HUDEP-2 (cell line): ENCODE results near the gene SHKBP1.
A peak's percentile ranks its signal among the peaks of the same experiment; 100 is the strongest.
"Not testable (repeated sequence)": the region's sequence is repeated elsewhere in the genome, so short reads cannot be mapped to it uniquely, and the experiment has no call there.

Experiments used
- DNase-seq, 76 experiments: peaks; one replicate each; lab custom pipeline; 2025; ENCODE audit not compliant: unreplicated experiment in 76 of 76; lab: John Stamatoyannopoulos, UW

The SHKBP1 gene

GRCh38 chr19:40611900-40612698 lies 35.4 kb downstream of the SHKBP1 start:
- DNase-seq: no peak

DNA sequence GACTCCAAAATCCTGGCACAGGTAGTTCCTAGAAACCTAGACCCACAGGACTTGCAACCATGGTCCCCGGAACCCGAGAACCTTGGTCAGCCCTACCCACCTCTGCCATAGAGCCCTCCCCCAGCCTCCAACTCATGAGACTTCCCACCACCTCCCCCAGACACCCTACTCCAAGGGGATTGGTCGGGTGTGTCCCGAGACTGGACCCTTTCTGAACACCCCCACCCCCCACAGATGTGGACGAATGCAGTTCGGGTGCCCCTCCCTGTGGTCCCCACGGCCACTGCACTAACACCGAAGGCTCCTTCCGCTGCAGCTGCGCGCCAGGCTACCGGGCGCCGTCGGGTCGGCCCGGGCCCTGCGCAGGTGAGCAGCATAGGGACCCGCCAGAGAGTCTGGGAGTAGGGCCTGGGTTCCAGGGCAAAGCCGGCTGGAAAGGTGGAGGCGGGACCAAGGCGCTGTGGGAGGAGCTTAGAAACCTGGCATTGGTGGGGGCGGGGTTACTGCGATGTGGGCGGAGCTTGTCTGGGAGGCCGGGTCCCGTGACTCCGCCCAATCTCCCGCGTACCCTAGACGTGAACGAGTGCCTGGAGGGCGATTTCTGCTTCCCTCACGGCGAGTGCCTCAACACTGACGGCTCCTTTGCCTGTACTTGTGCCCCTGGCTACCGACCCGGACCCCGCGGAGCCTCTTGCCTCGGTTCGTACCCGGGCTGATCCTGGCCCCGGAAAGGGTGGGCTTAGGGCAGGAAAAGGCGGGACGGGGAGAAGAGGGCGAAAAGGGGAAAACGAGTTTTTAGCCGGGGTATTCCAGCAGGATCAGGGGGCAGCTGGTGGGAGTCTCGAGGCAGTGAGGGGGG lies 36.4 kb downstream of the SHKBP1 start:
- DNase-seq: peak in 60 of 76 experiments; percentile 15 to 89 (median 62)

DNA sequence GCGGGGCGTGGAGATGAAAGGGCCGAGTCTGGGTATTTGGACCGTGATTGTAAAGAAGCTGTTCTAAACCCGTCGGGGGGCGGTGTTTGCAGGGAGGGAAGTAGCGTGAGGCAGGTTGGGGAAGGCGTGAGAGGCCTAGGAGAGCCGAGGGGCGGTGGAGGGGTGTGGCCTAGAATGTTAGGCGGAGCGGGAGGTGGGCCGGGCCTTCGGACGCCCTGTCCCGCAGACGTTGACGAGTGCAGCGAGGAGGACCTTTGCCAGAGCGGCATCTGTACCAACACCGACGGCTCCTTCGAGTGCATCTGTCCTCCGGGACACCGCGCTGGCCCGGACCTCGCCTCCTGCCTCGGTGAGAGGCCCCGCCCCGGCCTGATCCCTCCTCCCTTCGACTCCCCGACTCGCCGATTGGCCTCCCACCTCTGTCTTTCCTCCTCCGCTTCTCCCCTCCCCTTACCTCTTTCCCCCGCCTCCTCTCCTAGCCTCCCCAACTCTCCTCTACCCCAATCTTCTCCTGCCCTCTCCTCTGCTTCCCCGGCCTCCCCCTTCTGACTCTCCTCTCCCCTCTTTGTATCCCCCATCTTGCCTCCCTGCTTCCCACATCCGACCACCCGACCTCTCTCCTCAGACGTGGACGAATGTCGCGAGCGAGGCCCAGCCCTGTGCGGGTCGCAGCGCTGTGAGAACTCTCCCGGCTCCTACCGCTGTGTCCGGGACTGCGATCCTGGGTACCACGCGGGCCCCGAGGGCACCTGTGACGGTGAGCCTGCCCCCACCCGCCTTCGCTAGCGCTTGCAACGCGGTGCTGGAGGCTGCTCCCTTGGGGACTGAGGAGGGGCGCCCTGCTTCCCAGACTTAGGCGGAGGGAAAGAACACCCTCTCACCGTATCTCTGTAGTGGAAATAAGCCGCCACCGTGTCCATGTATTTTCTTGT lies 37.3 kb downstream of the SHKBP1 start:
- DNase-seq: peak in 73 of 76 experiments; percentile 42 to 97 (median 86)

DNA sequence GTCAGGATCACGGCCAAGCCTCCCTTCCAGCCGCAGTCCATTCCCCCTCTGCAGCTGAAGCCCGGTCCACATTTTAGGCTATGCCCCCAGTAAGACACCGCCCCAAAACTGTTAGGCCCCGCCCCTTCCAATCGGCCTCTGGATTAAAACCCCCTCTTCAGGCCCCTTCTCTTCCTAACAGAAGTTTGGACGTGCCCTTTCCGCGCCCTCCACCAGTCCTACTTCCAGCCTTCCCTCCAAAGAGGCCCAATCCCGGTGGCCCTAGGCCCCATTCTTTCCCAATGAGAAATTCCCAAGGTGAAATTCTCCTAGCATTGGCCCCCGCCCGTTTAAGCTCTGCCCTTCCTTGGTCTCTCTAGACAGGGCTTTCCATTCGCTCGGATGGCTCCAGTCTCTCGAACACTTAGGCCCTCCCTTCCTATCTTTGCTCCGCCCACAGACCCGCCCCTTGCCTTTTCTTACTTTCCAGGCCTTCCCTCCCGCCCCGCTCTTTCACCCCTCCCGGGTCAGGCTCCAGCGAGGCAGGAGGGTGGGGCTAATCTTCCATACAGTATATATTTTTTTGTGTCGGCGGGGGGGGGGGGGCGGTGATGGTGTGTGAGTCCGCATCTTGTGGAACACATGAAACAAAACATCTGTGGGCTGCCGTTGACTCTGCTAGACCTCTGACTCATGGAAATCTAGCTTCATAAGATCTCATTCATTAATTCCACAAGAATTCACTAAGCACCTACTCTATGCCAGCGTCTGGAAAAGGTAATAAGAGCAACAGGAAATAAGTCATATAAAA lies 38.1 kb downstream of the SHKBP1 start:
- DNase-seq: peak in 74 of 76 experiments; percentile 36 to 98 (median 89)

GRCh38 chr19:40616178-40616577 lies 39.5 kb downstream of the SHKBP1 start:
- DNase-seq: no peak

DNA sequence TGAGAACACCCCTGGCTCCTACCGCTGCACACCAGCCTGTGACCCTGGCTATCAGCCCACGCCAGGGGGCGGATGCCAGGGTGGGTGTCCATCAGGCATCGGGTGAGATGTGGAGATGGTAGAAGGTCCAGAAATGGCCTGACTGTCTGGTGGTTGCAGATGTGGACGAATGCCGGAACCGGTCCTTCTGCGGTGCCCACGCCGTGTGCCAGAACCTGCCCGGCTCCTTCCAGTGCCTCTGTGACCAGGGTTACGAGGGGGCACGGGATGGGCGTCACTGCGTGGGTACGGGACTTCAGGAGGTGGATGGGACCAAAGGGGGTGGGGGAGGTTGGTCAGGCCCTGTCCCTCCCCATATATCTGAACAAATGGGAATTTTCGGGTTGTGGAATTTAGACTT lies 40.3 kb downstream of the SHKBP1 start:
- DNase-seq: no peak

DNA sequence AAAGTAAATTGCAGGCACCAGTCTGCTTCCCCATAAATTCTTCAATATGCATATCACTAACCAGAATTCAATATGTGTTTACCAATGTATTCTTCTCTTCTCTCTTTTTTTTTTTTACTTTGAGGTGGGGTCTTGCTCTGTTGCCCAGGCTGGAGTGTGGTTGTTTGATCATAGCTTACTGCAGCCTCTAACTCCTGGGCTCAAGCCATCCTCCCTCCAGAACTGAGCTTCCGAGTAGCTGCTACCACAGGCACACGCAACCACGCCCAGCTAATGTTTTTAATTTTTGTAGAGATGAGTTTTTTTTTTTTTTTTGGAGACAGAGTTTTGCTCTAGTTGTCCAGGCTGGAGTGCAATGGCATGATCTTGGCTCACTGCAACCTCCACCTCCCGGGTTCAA lies 41.3 kb downstream of the SHKBP1 start:
- DNase-seq: no peak

DNA sequence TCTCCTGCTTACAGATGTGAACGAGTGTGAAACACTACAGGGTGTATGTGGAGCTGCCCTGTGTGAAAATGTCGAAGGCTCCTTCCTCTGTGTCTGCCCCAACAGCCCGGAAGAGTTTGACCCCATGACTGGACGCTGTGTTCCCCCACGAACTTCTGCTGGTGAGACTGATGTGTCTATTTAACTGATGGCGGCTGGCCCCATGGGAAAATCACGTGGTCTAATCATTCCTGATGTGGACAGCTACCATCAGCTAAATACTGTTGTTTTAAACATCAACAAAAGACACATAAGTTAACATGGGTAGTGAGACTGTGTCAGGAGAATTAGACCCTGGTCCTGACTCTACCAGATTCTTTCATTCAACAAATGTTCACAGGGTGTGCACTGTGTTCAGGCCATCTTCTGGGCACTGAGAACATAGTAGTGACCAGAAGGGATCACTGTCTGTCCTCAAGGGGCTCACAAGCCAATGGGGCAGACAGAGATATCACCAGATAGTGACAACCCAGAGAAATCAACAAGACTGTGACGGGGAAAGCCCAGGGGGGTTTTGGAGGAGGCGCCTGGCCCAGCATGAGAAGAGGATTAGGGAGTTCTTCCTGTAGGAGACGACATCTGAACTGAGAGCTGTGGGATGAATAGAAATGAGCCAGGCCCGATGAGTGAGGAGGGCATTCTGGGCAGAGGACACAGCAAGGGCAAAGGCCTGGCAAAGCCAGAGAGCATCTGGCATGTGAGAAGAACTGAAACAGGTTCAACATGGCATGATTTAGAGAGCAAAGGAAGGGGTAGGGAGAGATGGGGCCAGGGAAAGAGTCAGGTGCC lies 42.9 kb downstream of the SHKBP1 start:
- no peak for DNase-seq

- DNase-seq: no peak
Observed at GRCh38 chr19:40620161-40620485, 43.5 kb downstream of the SHKBP1 start.

- no peak for DNase-seq
Observed at GRCh38 chr19:40621283-40621682, 44.6 kb downstream of the SHKBP1 start.

DNA sequence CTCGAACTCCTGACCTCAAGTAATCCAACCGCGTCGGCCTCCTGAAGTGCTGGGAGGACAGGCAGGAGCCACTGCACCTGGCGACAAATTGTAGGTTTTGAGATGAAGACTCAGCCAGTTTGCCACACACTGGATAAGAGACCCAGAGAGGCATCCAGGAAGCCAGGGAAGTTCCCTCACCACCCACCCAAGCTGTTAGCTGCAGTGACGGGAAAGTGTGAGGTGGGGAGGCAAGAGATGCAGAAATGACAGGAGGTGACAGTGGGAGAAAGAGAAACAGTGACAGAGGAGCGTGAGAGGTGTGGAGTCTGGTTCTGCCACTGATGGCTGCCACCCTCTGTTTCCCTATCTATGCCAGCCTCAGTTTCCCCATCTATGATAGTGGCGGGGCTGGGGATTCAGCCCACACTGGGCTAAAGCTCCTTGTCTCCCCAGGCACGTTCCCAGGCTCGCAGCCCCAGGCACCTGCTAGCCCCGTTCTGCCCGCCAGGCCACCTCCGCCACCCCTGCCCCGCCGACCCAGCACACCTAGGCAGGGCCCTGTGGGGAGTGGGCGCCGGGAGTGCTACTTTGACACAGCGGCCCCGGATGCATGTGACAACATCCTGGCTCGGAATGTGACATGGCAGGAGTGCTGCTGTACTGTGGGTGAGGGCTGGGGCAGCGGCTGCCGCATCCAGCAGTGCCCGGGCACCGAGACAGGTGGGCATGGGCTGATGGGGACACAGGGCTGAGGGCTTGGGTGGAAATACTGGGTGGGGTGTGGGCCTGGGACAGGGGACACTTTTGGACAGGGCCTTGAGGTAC lies 45.5 kb downstream of the SHKBP1 start:
- DNase-seq: no peak

- DNase-seq: no peak
Observed at GRCh38 chr19:40622773-40623075, 46.1 kb downstream of the SHKBP1 start.

- peak in 73 of 76 experiments; percentile 32 to 96 (median 86) for DNase-seq
Observed at GRCh38 chr19:40623403-40624251, 47.0 kb downstream of the SHKBP1 start.

DNA sequence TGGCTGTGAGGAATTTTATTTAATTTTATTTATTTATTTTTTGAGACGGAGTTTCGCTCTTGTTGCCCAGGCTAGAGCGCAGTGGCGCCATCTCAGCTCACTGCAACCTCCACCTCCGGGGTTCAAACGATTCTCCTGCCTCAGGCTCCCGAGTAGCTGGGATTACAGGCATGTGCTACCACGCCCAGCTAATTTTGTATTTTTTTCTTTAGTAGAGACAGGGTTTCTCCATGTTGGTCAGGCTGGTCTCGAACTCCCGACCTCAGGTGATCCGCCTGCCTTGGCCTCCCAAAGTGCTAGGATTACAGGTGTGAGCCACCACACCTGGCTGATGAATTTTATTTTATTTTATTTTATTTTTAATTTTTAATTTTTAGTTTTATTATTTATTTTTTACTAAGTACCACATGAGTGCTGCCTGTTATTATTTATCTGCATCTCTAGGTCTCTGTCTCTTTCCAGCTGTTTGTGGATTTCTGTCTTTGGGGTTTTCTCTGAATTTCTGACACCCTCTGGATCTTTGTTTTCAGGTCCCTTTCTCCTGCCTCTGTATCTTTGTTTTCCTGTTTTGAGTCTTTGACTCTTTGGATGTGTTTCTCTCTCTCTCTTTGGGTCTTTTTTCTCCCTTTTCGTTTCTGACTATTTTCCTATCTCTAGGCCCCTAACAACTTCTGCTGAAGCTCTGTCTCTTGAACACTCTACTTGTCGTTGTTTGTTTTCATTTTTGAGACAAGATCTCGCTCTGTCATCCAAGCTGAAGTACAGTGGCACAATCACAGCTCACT lies 47.9 kb downstream of the SHKBP1 start:
- not testable (repeated sequence) for DNase-seq

DNA sequence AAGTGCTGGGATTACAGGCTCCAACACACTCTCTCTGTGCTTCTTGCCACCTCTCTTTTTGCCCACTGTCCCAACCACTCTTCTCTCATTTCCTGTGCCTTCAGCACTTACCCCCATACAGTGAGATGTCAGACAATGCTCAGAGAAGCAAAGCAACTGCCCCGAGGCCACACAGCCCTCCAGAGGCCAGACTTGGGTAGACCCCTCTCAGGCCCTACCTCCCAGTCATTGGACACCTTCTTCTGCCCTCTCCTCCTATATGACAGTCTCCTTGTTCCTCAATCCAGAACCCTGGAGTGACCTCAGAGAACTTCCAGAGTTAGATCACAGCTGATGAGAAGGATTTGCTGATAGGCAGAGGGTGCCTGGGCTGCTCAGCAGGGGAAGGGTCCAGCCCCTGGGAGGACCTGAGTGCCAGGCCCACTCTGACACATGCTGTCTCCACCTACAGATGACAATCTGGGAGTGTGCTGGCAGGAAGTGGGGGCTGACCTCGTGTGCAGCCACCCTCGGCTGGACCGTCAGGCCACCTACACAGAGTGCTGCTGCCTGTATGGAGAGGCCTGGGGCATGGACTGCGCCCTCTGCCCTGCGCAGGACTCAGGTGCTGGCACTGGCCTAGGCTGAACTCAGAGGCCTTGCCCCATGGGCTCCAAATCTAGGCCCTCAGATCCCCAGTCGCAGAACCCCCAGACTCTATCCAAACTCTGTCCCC lies 48.9 kb downstream of the SHKBP1 start:
- peak in 16 of 76 experiments; percentile 6 to 50 (median 22) for DNase-seq

- no peak for DNase-seq
Observed at GRCh38 chr19:40626918-40627317, 50.2 kb downstream of the SHKBP1 start.
